GM23338 (cell line): ENCODE measurements around the gene HSPA9. TPM values are rescaled to one million over a fixed set of nuclear protein-coding genes. Genes with fewer than 3 reads are reported as not detected.

Source experiments
- ATAC-seq: fragments of 200-7000 bp; cut with Tn5 transposase; 3 replicates; pipeline ENCODE4 v1.9.1; 2020
- DNase-seq: peaks from one replicate; pipeline ENCODE4 v3.0.0-alpha.2; 2015; ENCODE audit warnings: low spot score
- H2AFZ ChIP-seq: fragments of 200-600 bp; sonication (generic); 2 replicates; pipeline ENCODE4 v1.8.0; 2016; ENCODE audit warnings: antibody characterized with exemption, mild to moderate bottlenecking, moderate library complexity
- H3F3A ChIP-seq: fragments of 200-600 bp; sonication (generic); replicated peaks from 2 replicates; pipeline ENCODE4 v1.8.0; 2017; ENCODE audit warnings: antibody characterized with exemption, mixed run types, low read depth
- H3K27ac ChIP-seq: fragments of 200-600 bp; sonication (generic); 2 replicates; pipeline ENCODE4 v1.6.1; 2016; ENCODE audit warnings: low read depth
- H3K27me3 ChIP-seq: fragments of 200-600 bp; sonication (generic); 2 replicates; pipeline ENCODE4 v1.8.0; 2016; ENCODE audit warnings: mild to moderate bottlenecking, mixed run types, moderate library complexity; ENCODE audit not compliant: insufficient read depth
- H3K36me3 ChIP-seq: fragments of 200-600 bp; sonication (generic); 2 replicates; pipeline ENCODE4 v1.8.0; 2016; ENCODE audit warnings: mild to moderate bottlenecking; ENCODE audit not compliant: insufficient read depth
- H3K4me1 ChIP-seq: fragments of 200-600 bp; sonication (generic); 2 replicates; pipeline ENCODE4 v1.8.0; 2016; ENCODE audit warnings: mild to moderate bottlenecking, moderate library complexity; ENCODE audit not compliant: insufficient read depth
- H3K4me2 ChIP-seq: fragments of 200-600 bp; sonication (generic); 2 replicates; pipeline ENCODE4 v1.7.1; 2017; ENCODE audit warnings: mixed run types
- H3K4me3 ChIP-seq: fragments of 200-600 bp; sonication (generic); 2 replicates; pipeline ENCODE4 v1.6.1; 2016; ENCODE audit warnings: mixed run types
- H3K79me2 ChIP-seq: fragments of 200-600 bp; sonication (generic); replicated peaks from 2 replicates; pipeline ENCODE4 v1.8.0; 2017; ENCODE audit warnings: mild to moderate bottlenecking; ENCODE audit not compliant: insufficient read depth
- H3K9me2 ChIP-seq: fragments of 200-600 bp; sonication (generic); 2 replicates; pipeline ENCODE4 v1.8.0; 2017; ENCODE audit not compliant: insufficient read depth
- H4K20me1 ChIP-seq: fragments of 200-600 bp; sonication (generic); replicated peaks from 2 replicates; pipeline ENCODE4 v1.8.0; 2017; ENCODE audit warnings: mild to moderate bottlenecking; ENCODE audit not compliant: insufficient read depth
- H3K27ac Mint-ChIP-seq: 2 replicates; pipeline ENCODE4 v1.8.0; 2020; ENCODE audit warnings: inconsistent platforms, mild to moderate bottlenecking, moderate library complexity, mixed read lengths
- H3K27me3 Mint-ChIP-seq: 3 replicates; pipeline ENCODE4 v1.8.0; 2022; ENCODE audit warnings: low read depth, mild to moderate bottlenecking, moderate library complexity, mixed read lengths, inconsistent platforms; ENCODE audit not compliant: insufficient read depth, poor library complexity
- H3K36me3 Mint-ChIP-seq: 3 replicates; pipeline ENCODE4 v1.8.0; 2021; ENCODE audit warnings: low read depth, mild to moderate bottlenecking, inconsistent platforms, moderate library complexity, mixed read lengths
- H3K4me1 Mint-ChIP-seq: 3 replicates; pipeline ENCODE4 v1.8.0; 2020; ENCODE audit warnings: mild to moderate bottlenecking, inconsistent platforms, mixed read lengths
- H3K4me3 Mint-ChIP-seq: 3 replicates; pipeline ENCODE4 v1.8.0; 2021; ENCODE audit warnings: moderate library complexity, mild to moderate bottlenecking, inconsistent platforms, mixed read lengths
- H3K9me3 Mint-ChIP-seq: 3 replicates; pipeline ENCODE4 v1.8.0; 2020; ENCODE audit warnings: moderate library complexity, mild to moderate bottlenecking, inconsistent platforms, mixed read lengths
- CREB1 ChIP-seq: fragments of 250-450 bp; sonication (Bioruptor Pico); IDR thresholded peaks from 2 replicates; pipeline ENCODE4 v1.5.0; 2020; ENCODE audit warnings: low read depth, mild to moderate bottlenecking, moderate library complexity
- CTCF ChIP-seq, 2 experiments: fragments of 200-600 bp in 1 of 2; sonication (generic) in 1 of 2; conservative IDR thresholded peaks; 2 replicates each; pipeline versions ENCODE4 v1.5.1 to v1.6.1; 2016 to 2017; ENCODE audit warnings: antibody characterized with exemption in 2 of 2, low read depth in 2 of 2, mild to moderate bottlenecking in 2 of 2, moderate library complexity in 1 of 2
- ETS1 ChIP-seq: IDR thresholded peaks from 2 replicates; pipeline ENCODE4 v1.6.1; 2016; ENCODE audit warnings: antibody characterized with exemption
- EZH2 ChIP-seq: fragments of 200-600 bp; sonication (generic); IDR thresholded peaks from one replicate; pipeline ENCODE4 v1.8.0; 2017; ENCODE audit warnings: antibody characterized with exemption, mild to moderate bottlenecking, low read depth; ENCODE audit not compliant: unreplicated experiment
- EZH2phosphoT487 ChIP-seq: fragments of 200-600 bp; sonication (generic); IDR thresholded peaks from one replicate; pipeline ENCODE4 v1.8.1; 2018; ENCODE audit warnings: antibody characterized with exemption; ENCODE audit not compliant: unreplicated experiment
- POLR2AphosphoS5 ChIP-seq: IDR thresholded peaks from 2 replicates; pipeline ENCODE4 v1.6.1; 2016; ENCODE audit warnings: antibody characterized with exemption, low read depth
- STAT1 ChIP-seq: IDR thresholded peaks from one replicate; pipeline ENCODE4 v1.6.1; 2016; ENCODE audit warnings: antibody characterized with exemption; ENCODE audit not compliant: unreplicated experiment
- ZNF114 ChIP-seq: fragments of 250-450 bp; sonication (Bioruptor Pico); IDR thresholded peaks from 2 replicates; pipeline ENCODE4 v1.5.0; 2020; ENCODE audit warnings: mild to moderate bottlenecking, moderate library complexity
- ZNF331 ChIP-seq: fragments of 250-450 bp; sonication (Bioruptor Pico); IDR thresholded peaks from 2 replicates; pipeline ENCODE4 v1.5.0; 2020; ENCODE audit warnings: low read depth, mild to moderate bottlenecking, moderate library complexity
- ZNF462 ChIP-seq: fragments of 250-450 bp; sonication (Bioruptor Pico); IDR thresholded peaks from 2 replicates; pipeline ENCODE4 v1.5.0; 2020; ENCODE audit warnings: mild to moderate bottlenecking, moderate library complexity
- polyA plus RNA-seq: library from polyadenylated mRNA; unstranded; fragments of >200 nt; fragmentation: Nextera tagmentation; extraction: Ambion mirVana; gene quantifications from 2 replicates; pipeline ENCODE4 v1.2.1, GENCODE V29; 2016
- total RNA-seq: library from RNA; depleted of rRNA; stranded (reverse); fragments of >200 nt; shearing (Covaris generic); gene quantifications from 2 replicates; pipeline ENCODE4 v1.2.3, GENCODE V29; 2014

The HSPA9 gene
- total and polyA plus RNA-seq, 2 experiments from 2014 or later, result 302 to 751 TPM

GRCh38 chr5:138566792-138567191 lies 8.4 kb downstream of the HSPA9 start (continued):
- no peak for TF ChIP-seq STAT1
- TF ChIP-seq ETS1, result no peak
- no peak for TF ChIP-seq POLR2AphosphoS5
- TF ChIP-seq ZNF114 (CRISPR knock-in tag), result no peak
- no peak for TF ChIP-seq ZNF331 (CRISPR knock-in tag)
- TF ChIP-seq CTCF (conservative IDR thresholded peaks at IDR 0.05; ENCODE audit: low read depth in 2 of 2), result no peak
- no peak for TF ChIP-seq EZH2
- no peak for TF ChIP-seq CREB1 (CRISPR knock-in tag)

GRCh38 chr5:138565100-138565821 lies 9.9 kb downstream of the HSPA9 start:
- Mint-ChIP-seq H3K4me1 (no peaks in the 10 kb centered on the region), H3K4me3 (no peak overlapping the region), H3K27me3 (no peaks in the 10 kb centered on the region), H3K36me3 (peaks cover 93% of the 10 kb centered on the region), H3K9me3 (no peaks in the 10 kb centered on the region), H3K27ac (no peak overlapping the region)
- Histone ChIP-seq H3K36me3 (peaks cover 91% of the 10 kb centered on the region), H3K27ac (no peak overlapping the region), H3K27me3 (no peaks in the 10 kb centered on the region), H3K4me3 (no peak overlapping the region), H3F3A (peaks cover 31% of the 10 kb centered on the region; the same call in 1 of the 2 replicates), H3K4me1 (no peaks in the 10 kb centered on the region), H4K20me1 (peaks cover 87% of the 10 kb centered on the region), H3K4me2 (no peak overlapping the region), H2AFZ (no peak overlapping the region), H3K9me2 (no peaks in the 10 kb centered on the region), H3K79me2 (peaks cover 96% of the 10 kb centered on the region)
- no peak for ATAC-seq
- DNase-seq, result no peak
- TF ChIP-seq EZH2phosphoT487 (no peak), ZNF114 (CRISPR knock-in tag) (no peak), ZNF462 (CRISPR knock-in tag) (no peak), ZNF331 (CRISPR knock-in tag) (no peak), CTCF (conservative IDR thresholded peaks at IDR 0.05; ENCODE audit: low read depth in 2 of 2) (no peak)
